Measurements from ENCODE around the gene PBX4.

Gene PBX4

DNA sequence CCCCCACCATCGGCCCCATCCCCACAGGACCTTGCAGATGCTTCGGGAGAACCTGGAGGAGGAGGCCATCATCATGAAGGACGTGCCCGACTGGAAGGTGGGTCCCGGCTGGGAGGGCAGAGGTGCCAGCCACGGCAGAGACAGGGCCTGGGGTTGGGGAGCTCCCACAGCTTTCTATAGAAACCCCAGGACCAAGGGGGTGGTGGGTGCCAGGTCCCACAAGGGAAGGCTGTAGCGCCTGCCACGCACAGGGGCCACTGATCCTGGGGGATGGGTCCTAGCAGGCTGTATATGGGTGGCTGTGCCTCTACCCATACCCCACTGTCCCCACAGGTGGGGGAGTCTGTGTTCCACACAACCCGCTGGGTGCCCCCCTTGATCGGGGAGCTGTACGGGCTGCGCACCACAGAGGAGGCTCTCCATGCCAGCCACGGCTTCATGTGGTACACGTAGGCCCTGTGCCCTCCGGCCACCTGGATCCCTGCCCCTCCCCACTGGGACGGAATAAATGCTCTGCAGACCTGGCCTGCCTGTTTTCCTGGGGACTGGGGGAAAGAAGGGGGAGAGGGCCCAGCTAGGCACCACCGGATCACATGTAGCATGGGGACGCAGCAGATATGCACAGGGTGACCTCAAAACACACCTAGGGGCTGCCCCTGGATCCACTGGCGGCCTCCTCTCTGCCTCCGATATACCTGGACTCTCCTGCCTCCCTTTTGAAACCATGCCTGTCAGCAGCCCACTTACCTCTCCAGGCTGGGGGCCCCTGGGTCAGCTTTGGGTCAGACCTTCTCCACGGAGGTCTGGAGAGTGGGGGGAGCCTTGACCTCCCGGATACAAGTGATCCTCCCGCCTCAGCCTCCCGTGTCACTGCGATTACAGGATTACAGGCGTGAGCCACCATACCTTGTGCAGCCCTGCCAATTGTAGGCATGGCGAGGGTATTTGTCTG is 90.5 kb downstream of the PBX4 start:
- TF ChIP-seq CTCF (IDR thresholded peaks at IDR 0.05): no peak

- TF ChIP-seq CTCF (IDR thresholded peaks at IDR 0.05): no peak
Measured at GRCh38 chr19:19527371-19527656, 91.2 kb downstream of the PBX4 start.

- TF ChIP-seq CTCF (IDR thresholded peaks at IDR 0.05): no peak
Measured at GRCh38 chr19:19526581-19527370, 91.7 kb downstream of the PBX4 start.

DNA sequence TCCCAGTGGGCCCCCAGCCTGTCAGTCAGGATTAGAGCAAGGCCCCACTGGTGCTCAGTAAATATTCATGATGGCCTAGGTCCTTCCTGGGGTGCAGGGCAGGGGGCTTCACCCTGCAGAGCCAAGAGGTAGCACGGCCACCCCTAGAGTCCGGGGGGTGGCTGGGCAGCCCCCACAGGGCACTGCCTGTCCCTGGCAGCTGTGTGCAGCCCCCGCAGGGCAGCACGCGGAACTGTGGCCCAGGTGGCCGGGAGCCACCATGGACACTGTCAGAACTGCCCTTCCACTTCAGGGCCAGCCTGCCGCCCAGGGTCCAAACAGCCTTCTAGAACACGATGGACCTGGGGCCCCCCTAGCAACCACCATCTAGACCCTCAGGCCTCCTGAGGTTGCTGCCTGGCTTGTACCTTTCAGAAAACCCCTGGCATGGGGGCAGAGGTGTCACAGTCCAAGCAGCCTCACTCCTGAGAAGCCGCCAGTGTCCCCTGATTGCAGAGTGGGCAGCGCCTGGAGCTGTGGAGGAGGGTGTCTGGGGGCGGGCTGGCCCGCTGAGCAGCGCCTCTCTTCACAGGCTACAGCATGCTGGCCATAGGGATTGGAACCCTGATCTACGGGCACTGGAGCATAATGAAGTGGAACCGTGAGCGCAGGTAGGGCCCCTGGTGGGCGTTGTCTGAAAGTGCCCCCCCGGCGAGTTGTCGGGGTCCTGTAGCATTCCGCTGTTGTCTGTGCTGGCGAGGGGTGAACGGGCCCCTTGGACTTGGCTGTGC is 92.7 kb downstream of the PBX4 start:
- no peak for TF ChIP-seq CTCF (IDR thresholded peaks at IDR 0.05)

GRCh38 chr19:19524053-19524452 is 94.4 kb downstream of the PBX4 start:
- TF ChIP-seq CTCF (IDR thresholded peaks at IDR 0.05): no peak

DNA sequence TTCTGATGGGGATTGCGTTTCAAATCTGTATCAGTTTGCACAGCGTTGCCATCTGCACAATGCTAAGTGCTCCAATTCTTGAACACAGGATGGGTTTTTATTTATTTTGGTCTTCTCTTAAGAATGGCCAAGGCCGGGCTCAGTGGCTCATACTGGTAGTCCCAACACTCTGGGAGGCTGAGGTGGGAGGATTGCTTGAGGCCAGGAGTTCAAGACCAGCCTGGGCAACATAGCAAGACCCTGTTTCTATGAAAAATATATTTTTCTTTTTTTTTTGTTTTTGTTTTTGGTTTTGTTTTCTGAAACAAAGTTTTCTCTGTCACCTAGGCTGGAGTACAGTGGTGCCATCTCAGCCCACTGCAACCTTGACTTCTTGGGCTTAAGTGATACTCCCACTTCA is 95.3 kb downstream of the PBX4 start:
- TF ChIP-seq CTCF (IDR thresholded peaks at IDR 0.05): no peak

GRCh38 chr19:19520989-19521388 is 97.5 kb downstream of the PBX4 start:
- TF ChIP-seq CTCF (IDR thresholded peaks at IDR 0.05): no peak
